HEK293 (cell line): ENCODE results near the gene AKT1.

Experiments used
- CTCF ChIA-PET: fragments of 350-600 bp; formaldehyde crosslinking; extraction: SDS; loops from one replicate; lab custom pipeline; 2021; ENCODE audit warnings: antibody characterized with exemption; lab: Yijun Ruan, JAX
- POLR2A ChIA-PET: fragments of 300-600 bp; formaldehyde crosslinking; extraction: SDS; loops from one replicate; lab custom pipeline; 2020; ENCODE audit warnings: antibody characterized with exemption, inconsistent platforms; lab: Yijun Ruan, JAX
- H3K27ac ChIP-seq: fragments of 200-500 bp; sonication (Bioruptor generic); 2 replicates; pipeline ENCODE4 v1.5.1; 2014; ENCODE audit warnings: low read depth, low read length, control low read depth, inconsistent platforms; ENCODE audit errors: extremely low read depth
- H3K36me3 ChIP-seq, 2 experiments: fragments of 200-500 bp in 1 of 2; sonication (Bioruptor generic) in 1 of 2; 1 replicate in 1 of 2; 2 replicates in 1 of 2; pipeline ENCODE4 v1.5.1; 2014 to 2017; ENCODE audit warnings: inconsistent platforms in 2 of 2, low read length in 2 of 2; ENCODE audit not compliant: control insufficient read depth in 2 of 2, insufficient read depth in 1 of 2
- H3K4me1 ChIP-seq: fragments of 200-500 bp; sonication (Bioruptor generic); 2 replicates; pipeline ENCODE4 v1.5.1; 2014; ENCODE audit warnings: mild to moderate bottlenecking, low read length, inconsistent platforms; ENCODE audit not compliant: control insufficient read depth, insufficient read depth
- H3K4me3 ChIP-seq: 2 replicates; pipeline ENCODE4 v1.5.1; 2011; ENCODE audit warnings: low read depth, mild to moderate bottlenecking, control low read depth, low read length, moderate library complexity
- H3K9me3 ChIP-seq: fragments of 200-500 bp; sonication (Bioruptor generic); 2 replicates; pipeline ENCODE4 v1.5.1; 2014; ENCODE audit warnings: low read depth, low read length, inconsistent platforms; ENCODE audit not compliant: control insufficient read depth, insufficient read depth
- BCL11A ChIP-seq: fragments of 450-650 bp; formaldehyde crosslinking; IDR thresholded peaks from 2 replicates; pipeline ENCODE4 v1.5.1; 2016; ENCODE audit warnings: low read depth, missing biosample characterization, missing genetic modification characterization
- PRDM4 ChIP-seq: fragments of 450-650 bp; formaldehyde crosslinking; IDR thresholded peaks from 2 replicates; pipeline ENCODE4 v1.5.1; 2017; ENCODE audit warnings: missing biosample characterization, missing genetic modification characterization
- PRDM6 ChIP-seq: fragments of 450-650 bp; formaldehyde crosslinking; IDR thresholded peaks from 2 replicates; pipeline ENCODE4 v1.5.1; 2017; ENCODE audit warnings: missing biosample characterization, missing genetic modification characterization
- ZBTB8A ChIP-seq: fragments of 450-650 bp; formaldehyde crosslinking; IDR thresholded peaks from 2 replicates; pipeline ENCODE4 v1.5.1; 2016; ENCODE audit warnings: missing biosample characterization, missing genetic modification characterization
- ZFP3 ChIP-seq: fragments of 450-650 bp; formaldehyde crosslinking; IDR thresholded peaks from 2 replicates; pipeline ENCODE4 v1.5.1; 2016; ENCODE audit warnings: low read depth, missing biosample characterization, missing genetic modification characterization
- ZNF169 ChIP-seq: fragments of 450-650 bp; formaldehyde crosslinking; IDR thresholded peaks from 2 replicates; pipeline ENCODE4 v1.5.1; 2016; ENCODE audit warnings: missing biosample characterization, missing genetic modification characterization
- ZNF221 ChIP-seq: fragments of 450-650 bp; formaldehyde crosslinking; IDR thresholded peaks from 2 replicates; pipeline ENCODE4 v1.5.1; 2017; ENCODE audit warnings: missing biosample characterization, missing genetic modification characterization, borderline replicate concordance
- ZNF24 ChIP-seq: fragments of 450-650 bp; formaldehyde crosslinking; IDR thresholded peaks from 2 replicates; pipeline ENCODE4 v1.5.1; 2016; ENCODE audit warnings: missing biosample characterization, missing genetic modification characterization
- ZNF366 ChIP-seq: fragments of 450-650 bp; formaldehyde crosslinking; conservative IDR thresholded peaks from 2 replicates; pipeline ENCODE4 v1.5.1; 2016; ENCODE audit warnings: missing biosample characterization, missing genetic modification characterization
- ZNF433 ChIP-seq: fragments of 450-650 bp; formaldehyde crosslinking; IDR thresholded peaks from 2 replicates; pipeline ENCODE4 v1.5.1; 2016; ENCODE audit warnings: missing biosample characterization, missing genetic modification characterization, low read depth
- ZNF558 ChIP-seq: fragments of 450-650 bp; formaldehyde crosslinking; IDR thresholded peaks from 2 replicates; pipeline ENCODE4 v1.5.1; 2016; ENCODE audit warnings: missing biosample characterization, missing genetic modification characterization
- ZNF621 ChIP-seq: fragments of 450-650 bp; formaldehyde crosslinking; IDR thresholded peaks from 2 replicates; pipeline ENCODE4 v1.5.1; 2017; ENCODE audit warnings: missing biosample characterization, missing genetic modification characterization
- TF ChIP-seq, protein P1 (sequence below): fragments of 450-650 bp; formaldehyde crosslinking; optimal IDR thresholded peaks from 2 replicates; pipeline ENCODE3; 2016; ENCODE audit warnings: missing biosample characterization, mild to moderate bottlenecking, missing genetic modification characterization
- TF ChIP-seq, protein P2 (sequence below): fragments of 450-650 bp; formaldehyde crosslinking; IDR thresholded peaks from 2 replicates; pipeline ENCODE4 v1.5.1; 2016; ENCODE audit warnings: missing biosample characterization, missing genetic modification characterization
- TF ChIP-seq, protein P3 (sequence below): fragments of 450-650 bp; formaldehyde crosslinking; IDR thresholded peaks from 2 replicates; pipeline ENCODE4 v1.5.1; 2016; ENCODE audit warnings: missing biosample characterization, missing genetic modification characterization

The AKT1 gene

GRCh38 chr14:104794993-104795780 lies at the start of gene AKT1:
Gene AKT1, minus strand, starts transcription at chr14:104795748. Its CDS starts 3,105 bp downstream, at chr14:104792643.
- Histone ChIP-seq H3K4me1 (peaks cover 10% of the 10 kb centered on the region), H3K4me3 (peak within 1 kb of the TSS; percentile 67), H3K27ac (peak within 1 kb of the TSS; percentile 78), H3K36me3 (peaks cover 0 to 33% of the 10 kb centered on the region in 2 experiments; a peak in 1 of 3 replicates)
- CTCF ChIA-PET: interaction anchor here (1.2 kb wide), 1 partner anchor 31 kb away, joined by 3 read pairs; no protein-coding TSS in a partner anchor
- POLR2A ChIA-PET: interaction anchor here (0.7 to 1.7 kb wide), 3 partner anchors 14 to 42 kb away, joined by 4 to 7 read pairs (median 5); partner anchors contain the start of gene SIVA1
- TF ChIP-seq ZNF433: no peak
- no peak for TF ChIP-seq ZNF221 (tag by site-specific recombination)
- TF ChIP-seq, protein P1, sequence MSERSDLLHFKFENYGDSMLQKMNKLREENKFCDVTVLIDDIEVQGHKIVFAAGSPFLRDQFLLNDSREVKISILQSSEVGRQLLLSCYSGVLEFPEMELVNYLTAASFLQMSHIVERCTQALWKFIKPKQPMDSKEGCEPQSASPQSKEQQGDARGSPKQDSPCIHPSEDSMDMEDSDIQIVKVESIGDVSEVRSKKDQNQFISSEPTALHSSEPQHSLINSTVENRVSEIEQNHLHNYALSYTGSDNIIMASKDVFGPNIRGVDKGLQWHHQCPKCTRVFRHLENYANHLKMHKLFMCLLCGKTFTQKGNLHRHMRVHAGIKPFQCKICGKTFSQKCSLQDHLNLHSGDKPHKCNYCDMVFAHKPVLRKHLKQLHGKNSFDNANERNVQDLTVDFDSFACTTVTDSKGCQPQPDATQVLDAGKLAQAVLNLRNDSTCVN (tag by site-specific recombination): peak; percentile 10
- no peak for TF ChIP-seq ZFP3 (tag by site-specific recombination)
- peak; percentile 56; the same call in 1 of the 2 replicates for TF ChIP-seq ZBTB8A (tag by site-specific recombination)
- TF ChIP-seq, all 188 proteins: peak for 2
- no peaks in the 10 kb centered on the region for H3K9me3 ChIP-seq

DNA sequence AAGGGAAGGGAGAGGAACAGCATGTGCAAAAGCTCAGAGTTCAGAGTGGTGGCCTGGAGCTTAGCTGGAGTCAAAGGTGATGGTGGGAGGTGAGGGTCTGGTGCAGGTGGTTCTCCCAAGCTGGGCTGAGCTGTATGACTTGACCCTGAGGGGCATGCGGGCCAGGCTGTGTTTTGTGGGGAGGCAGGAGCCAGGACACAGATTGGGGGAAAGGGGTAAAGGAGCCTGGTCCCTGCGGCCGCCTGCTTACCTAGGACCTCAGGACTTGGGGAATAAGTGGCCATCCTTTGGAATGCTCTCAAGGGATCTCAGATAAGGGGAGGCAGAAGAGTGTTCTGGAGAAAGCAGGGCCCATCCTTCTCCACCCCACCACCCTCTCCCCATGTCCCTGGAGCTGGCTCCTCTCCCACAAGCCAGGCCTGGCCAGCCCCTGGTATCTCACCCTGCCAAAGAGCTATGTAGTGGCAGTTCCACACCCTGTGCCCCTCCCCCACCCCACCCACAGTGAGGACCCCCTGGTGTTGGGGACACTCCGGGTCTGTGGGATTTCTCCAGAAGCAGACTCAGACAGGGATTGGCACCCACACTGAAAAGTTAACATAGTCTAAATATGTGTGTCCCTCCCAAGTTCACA lies 49.6 kb upstream of the AKT1 start:
- TF ChIP-seq ZNF24 (tag by site-specific recombination): no peak
- TF ChIP-seq PRDM6 (tag by site-specific recombination): no peak
- no peak for TF ChIP-seq ZNF169 (tag by site-specific recombination)
- no peak for TF ChIP-seq PRDM4 (tag by site-specific recombination)
- TF ChIP-seq, protein P2, sequence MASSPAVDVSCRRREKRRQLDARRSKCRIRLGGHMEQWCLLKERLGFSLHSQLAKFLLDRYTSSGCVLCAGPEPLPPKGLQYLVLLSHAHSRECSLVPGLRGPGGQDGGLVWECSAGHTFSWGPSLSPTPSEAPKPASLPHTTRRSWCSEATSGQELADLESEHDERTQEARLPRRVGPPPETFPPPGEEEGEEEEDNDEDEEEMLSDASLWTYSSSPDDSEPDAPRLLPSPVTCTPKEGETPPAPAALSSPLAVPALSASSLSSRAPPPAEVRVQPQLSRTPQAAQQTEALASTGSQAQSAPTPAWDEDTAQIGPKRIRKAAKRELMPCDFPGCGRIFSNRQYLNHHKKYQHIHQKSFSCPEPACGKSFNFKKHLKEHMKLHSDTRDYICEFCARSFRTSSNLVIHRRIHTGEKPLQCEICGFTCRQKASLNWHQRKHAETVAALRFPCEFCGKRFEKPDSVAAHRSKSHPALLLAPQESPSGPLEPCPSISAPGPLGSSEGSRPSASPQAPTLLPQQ (tag by site-specific recombination): no peak
- TF ChIP-seq ZNF558 (tag by site-specific recombination): no peak
- TF ChIP-seq ZNF621 (tag by site-specific recombination): no peak
- TF ChIP-seq ZNF366 (tag by site-specific recombination): no peak
- no peak for TF ChIP-seq BCL11A
- TF ChIP-seq, protein P3, sequence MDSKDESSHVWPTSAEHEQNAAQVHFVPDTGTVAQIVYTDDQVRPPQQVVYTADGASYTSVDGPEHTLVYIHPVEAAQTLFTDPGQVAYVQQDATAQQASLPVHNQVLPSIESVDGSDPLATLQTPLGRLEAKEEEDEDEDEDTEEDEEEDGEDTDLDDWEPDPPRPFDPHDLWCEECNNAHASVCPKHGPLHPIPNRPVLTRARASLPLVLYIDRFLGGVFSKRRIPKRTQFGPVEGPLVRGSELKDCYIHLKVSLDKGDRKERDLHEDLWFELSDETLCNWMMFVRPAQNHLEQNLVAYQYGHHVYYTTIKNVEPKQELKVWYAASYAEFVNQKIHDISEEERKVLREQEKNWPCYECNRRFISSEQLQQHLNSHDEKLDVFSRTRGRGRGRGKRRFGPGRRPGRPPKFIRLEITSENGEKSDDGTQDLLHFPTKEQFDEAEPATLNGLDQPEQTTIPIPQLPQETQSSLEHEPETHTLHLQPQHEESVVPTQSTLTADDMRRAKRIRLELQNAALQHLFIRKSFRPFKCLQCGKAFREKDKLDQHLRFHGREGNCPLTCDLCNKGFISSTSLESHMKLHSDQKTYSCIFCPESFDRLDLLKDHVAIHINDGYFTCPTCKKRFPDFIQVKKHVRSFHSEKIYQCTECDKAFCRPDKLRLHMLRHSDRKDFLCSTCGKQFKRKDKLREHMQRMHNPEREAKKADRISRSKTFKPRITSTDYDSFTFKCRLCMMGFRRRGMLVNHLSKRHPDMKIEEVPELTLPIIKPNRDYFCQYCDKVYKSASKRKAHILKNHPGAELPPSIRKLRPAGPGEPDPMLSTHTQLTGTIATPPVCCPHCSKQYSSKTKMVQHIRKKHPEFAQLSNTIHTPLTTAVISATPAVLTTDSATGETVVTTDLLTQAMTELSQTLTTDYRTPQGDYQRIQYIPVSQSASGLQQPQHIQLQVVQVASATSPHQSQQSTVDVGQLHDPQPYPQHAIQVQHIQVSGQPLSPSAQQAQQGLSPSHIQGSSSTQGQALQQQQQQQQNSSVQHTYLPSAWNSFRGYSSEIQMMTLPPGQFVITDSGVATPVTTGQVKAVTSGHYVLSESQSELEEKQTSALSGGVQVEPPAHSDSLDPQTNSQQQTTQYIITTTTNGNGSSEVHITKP (tag by site-specific recombination): no peak
- TF ChIP-seq, all 188 proteins: peak for 0
- ChIA-PET POLR2A (no interaction called here), CTCF (no interaction called here)
- H3K27ac ChIP-seq: no peak overlapping the region
- H3K9me3 ChIP-seq: no peaks in the 10 kb centered on the region
- no peaks in the 10 kb centered on the region for H3K36me3 ChIP-seq
- no peaks in the 10 kb centered on the region for H3K4me1 ChIP-seq
- no peak overlapping the region for H3K4me3 ChIP-seq
